Measurements from ENCODE around the gene SEPTIN5. TPM values are rescaled to one million over a fixed set of nuclear protein-coding genes. Genes with fewer than 3 reads are reported as not detected.
"Not testable (repeated sequence)": the region's sequence is repeated elsewhere in the genome, so short reads cannot be mapped to it uniquely, and the experiment has no call there.

The SEPTIN5 gene
- total and polyA plus RNA-seq, 9 of the 15 experiments (the other 6 are each of a cell fraction or from before 2014, with no cell fraction given), result 0.03 to 195 (median 119) TPM

DNA sequence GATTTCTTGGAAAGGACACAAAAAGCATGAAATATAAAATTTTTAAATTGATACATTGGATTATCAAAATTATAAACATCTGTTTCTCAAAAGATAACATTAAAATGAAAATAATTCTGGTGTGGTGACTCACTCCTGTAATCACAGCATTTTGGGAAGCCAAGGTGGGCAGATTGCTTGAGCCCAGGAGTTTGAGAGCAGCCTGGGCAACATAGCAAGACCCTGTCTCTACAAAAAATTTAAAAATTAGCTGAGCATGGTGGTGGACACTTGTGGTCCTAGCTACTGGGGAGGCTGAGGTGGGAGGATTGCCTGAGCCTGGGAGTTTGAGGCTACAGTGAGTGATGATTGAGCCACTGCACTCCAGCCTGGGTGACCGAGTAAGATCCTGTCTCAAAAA lies 16.4 kb upstream of the SEPTIN5 start (continued):
- TF ChIP-seq, protein P1, sequence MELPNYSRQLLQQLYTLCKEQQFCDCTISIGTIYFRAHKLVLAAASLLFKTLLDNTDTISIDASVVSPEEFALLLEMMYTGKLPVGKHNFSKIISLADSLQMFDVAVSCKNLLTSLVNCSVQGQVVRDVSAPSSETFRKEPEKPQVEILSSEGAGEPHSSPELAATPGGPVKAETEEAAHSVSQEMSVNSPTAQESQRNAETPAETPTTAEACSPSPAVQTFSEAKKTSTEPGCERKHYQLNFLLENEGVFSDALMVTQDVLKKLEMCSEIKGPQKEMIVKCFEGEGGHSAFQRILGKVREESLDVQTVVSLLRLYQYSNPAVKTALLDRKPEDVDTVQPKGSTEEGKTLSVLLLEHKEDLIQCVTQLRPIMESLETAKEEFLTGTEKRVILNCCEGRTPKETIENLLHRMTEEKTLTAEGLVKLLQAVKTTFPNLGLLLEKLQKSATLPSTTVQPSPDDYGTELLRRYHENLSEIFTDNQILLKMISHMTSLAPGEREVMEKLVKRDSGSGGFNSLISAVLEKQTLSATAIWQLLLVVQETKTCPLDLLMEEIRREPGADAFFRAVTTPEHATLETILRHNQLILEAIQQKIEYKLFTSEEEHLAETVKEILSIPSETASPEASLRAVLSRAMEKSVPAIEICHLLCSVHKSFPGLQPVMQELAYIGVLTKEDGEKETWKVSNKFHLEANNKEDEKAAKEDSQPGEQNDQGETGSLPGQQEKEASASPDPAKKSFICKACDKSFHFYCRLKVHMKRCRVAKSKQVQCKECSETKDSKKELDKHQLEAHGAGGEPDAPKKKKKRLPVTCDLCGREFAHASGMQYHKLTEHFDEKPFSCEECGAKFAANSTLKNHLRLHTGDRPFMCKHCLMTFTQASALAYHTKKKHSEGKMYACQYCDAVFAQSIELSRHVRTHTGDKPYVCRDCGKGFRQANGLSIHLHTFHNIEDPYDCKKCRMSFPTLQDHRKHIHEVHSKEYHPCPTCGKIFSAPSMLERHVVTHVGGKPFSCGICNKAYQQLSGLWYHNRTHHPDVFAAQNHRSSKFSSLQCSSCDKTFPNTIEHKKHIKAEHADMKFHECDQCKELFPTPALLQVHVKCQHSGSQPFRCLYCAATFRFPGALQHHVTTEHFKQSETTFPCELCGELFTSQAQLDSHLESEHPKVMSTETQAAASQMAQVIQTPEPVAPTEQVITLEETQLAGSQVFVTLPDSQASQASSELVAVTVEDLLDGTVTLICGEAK (IDR thresholded peaks at IDR 0.05), result not testable (repeated sequence)
- TF ChIP-seq, protein P1 (CRISPR knock-in tag; IDR thresholded peaks at IDR 0.05), result 0 out of 2 replicates have a peak, but pooled peaks have one; percentile 22
